GM06990 (cell line): ENCODE data around the gene CDH22.

Source experiments
- DNase-seq: peaks from one replicate; pipeline ENCODE4 v3.0.0-alpha.2; 2011; ENCODE audit not compliant: insufficient read length; ENCODE audit errors: extremely low read depth
- H3K27me3 ChIP-seq: replicated peaks from 2 replicates; pipeline ENCODE4 v1.6.0; 2011; ENCODE audit warnings: low read length; ENCODE audit not compliant: control insufficient read depth, insufficient read depth
- H3K36me3 ChIP-seq: 2 replicates; pipeline ENCODE4 v1.5.1; 2011; ENCODE audit warnings: low read length; ENCODE audit not compliant: control insufficient read depth, insufficient read depth
- H3K4me3 ChIP-seq: replicated peaks from 2 replicates; pipeline ENCODE4 v1.5.1; 2011; ENCODE audit warnings: low read depth, mild to moderate bottlenecking, control low read depth, low read length
- CTCF ChIP-seq: IDR thresholded peaks from 2 replicates; pipeline ENCODE4 v1.5.1; 2011; ENCODE audit warnings: low read length, control low read depth, mild to moderate bottlenecking, inconsistent platforms; ENCODE audit not compliant: insufficient read depth, poor library complexity, severe bottlenecking

Gene CDH22

GRCh38 chr20:46151936-46152335 lies 156.4 kb downstream of the CDH22 start:
- no peaks in the 10 kb centered on the region for H3K36me3 ChIP-seq
- peak; percentile 68 for TF ChIP-seq CTCF
- H3K27me3 ChIP-seq = no peaks in the 10 kb centered on the region; the same call in none of the 2 replicates
- H3K4me3 ChIP-seq = no peak overlapping the region
- DNase-seq = no peak

DNA sequence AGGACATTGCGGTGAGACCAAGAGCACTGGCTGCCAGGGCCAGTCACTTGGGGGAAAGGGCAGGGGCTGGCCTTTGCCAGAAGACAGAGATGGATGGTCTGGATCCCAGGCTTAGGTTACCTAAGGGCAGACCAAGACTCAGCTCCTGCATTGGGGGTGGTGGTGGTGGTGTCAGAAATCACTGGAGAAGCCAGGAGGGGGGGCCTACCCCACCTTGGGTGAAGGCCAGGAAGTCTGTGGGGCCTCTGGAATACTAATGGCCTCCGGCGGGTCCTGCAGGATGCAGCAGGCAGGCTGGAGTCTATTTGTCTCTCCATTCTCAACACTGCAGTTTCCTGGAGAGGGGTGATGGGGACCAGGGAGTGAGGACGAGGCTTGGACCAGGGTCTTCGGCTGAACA lies 157.4 kb downstream of the CDH22 start:
- no peak for TF ChIP-seq CTCF
- Histone ChIP-seq H3K36me3 (no peaks in the 10 kb centered on the region), H3K4me3 (no peak overlapping the region), H3K27me3 (no peaks in the 10 kb centered on the region; the same call in none of the 2 replicates)
- DNase-seq = no peak

- no peaks in the 10 kb centered on the region; the same call in 1 of the 2 replicates for H3K27me3 ChIP-seq
- TF ChIP-seq CTCF = no peak
- H3K36me3 ChIP-seq = no peaks in the 10 kb centered on the region
- no peak overlapping the region for H3K4me3 ChIP-seq
- DNase-seq = no peak
Measured at GRCh38 chr20:46148313-46149208, 159.7 kb downstream of the CDH22 start.

DNA sequence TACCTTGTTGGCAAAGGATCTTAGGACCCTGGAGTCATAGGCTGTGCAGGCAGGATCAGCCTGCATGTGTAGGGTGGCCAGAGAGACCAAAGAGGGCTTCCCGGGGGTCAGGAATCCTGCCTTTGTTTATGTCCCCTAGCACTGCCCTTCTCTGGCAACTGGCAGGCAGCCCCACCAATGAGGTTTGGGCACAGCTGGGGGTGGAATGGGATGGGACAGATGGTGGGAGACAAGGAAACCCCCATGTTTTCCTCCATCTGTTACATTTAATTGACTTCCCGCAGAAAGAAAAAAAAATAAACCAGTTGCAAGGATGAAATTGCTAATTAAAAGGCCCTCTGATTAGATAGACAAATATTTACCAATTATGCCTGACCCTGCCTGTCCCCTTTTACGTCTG lies 162.6 kb downstream of the CDH22 start:
- Histone ChIP-seq H3K27me3 (peaks cover 1% of the 10 kb centered on the region), H3K4me3 (no peak overlapping the region), H3K36me3 (no peaks in the 10 kb centered on the region)
- DNase-seq = no peak
- no peak for TF ChIP-seq CTCF

DNA sequence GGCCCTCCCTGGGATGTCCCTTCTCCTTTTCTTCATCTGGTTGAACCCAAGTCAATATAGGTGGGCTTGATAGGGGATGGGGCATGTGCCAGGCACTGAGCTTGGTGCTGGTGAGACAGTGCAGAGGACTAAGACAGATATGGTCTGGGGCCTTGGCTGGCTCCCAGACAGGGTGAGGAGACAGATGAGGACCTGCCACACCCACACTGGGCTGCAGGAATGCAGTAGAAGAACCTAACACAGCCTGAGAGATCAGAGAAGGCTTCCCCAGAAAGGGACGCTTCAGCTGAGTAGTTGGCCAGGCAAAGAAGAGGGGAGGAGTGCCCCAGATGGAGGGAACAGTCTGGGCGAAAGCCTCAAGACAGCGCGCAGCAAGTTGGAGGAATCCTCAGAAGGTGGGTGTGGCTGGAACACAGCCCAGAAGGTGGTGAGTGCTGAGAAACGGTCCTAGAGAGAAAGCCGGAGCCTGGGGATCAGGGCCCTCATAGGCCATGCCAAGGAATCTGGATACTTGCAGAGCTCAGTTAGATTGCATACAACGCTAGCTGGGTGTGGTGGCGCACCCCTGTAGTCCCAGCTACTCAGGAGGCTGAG lies 163.8 kb downstream of the CDH22 start:
- DNase-seq = no peak
- Histone ChIP-seq H3K27me3 (peaks cover 1% of the 10 kb centered on the region), H3K4me3 (no peak overlapping the region), H3K36me3 (no peaks in the 10 kb centered on the region)
- TF ChIP-seq CTCF = no peak
